Measurements from ENCODE around the gene ADGRD1.

Gene ADGRD1

DNA sequence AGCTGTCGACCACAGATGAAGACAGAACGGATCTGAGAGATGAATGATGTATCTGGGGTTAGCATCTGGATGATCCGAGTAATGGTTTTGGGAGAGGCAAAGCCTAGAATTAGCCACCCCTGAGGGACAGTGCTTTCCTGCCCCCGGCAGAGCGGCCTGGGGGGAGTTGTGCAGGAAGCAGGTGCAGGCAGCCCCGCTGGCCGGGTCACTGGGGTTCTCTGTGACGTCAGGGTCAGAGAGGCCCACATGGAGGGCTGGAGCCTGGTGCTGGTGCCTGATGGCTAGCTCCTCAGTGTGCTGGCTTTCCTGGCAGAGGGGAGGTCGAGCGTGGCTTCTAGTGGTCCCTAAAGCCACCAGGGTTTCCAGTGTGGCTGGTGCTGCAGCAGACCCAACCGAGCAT lies 70.3 kb downstream of the ADGRD1 start:
- H3K27me3 ChIP-seq (ENCODE audit: control insufficient read depth, insufficient read depth, low read length): no peaks in the 10 kb centered on the region
- no peaks in the 10 kb centered on the region for H3K36me3 ChIP-seq (ENCODE audit: control insufficient read depth, low read depth, low read length)
- H3K9ac ChIP-seq (ENCODE audit: low read length): no peak overlapping the region
- H3K4me3 ChIP-seq (ENCODE audit: low read length): no peak overlapping the region
- no peaks in the 10 kb centered on the region for H3K4me1 ChIP-seq (ENCODE audit: control insufficient read depth, low read depth, low read length)
- H3K27ac ChIP-seq (ENCODE audit: low read length): no peak overlapping the region
- H3K9me3 ChIP-seq (ENCODE audit: control insufficient read depth, low read depth, low read length): no peaks in the 10 kb centered on the region

DNA sequence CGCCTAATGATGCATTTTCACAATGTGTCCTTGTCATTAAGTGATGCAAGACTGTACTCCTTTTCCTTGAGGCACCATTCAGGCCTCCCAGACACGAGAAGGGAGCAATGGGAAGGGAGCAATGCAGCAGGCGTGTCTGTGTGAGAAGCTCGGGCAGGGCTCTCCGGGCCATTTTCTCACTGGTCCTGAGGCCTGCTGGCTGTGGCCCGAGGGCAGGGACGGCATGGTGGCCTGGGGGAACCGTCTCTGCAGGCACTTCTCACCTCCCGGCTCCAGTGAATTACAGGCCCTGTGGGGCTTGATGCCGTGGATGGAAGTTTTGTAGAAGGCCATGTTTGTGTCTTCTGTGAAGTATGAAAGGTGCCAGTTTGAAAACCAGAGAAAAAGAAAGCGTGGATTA lies 71.0 kb downstream of the ADGRD1 start:
- no peaks in the 10 kb centered on the region for H3K9me3 ChIP-seq (ENCODE audit: control insufficient read depth, low read depth, low read length)
- no peak overlapping the region for H3K9ac ChIP-seq (ENCODE audit: low read length)
- H3K27me3 ChIP-seq (ENCODE audit: control insufficient read depth, insufficient read depth, low read length): no peaks in the 10 kb centered on the region
- H3K4me3 ChIP-seq (ENCODE audit: low read length): no peak overlapping the region
- no peaks in the 10 kb centered on the region for H3K36me3 ChIP-seq (ENCODE audit: control insufficient read depth, low read depth, low read length)
- H3K4me1 ChIP-seq (ENCODE audit: control insufficient read depth, low read depth, low read length): no peaks in the 10 kb centered on the region
- no peak overlapping the region for H3K27ac ChIP-seq (ENCODE audit: low read length)

DNA sequence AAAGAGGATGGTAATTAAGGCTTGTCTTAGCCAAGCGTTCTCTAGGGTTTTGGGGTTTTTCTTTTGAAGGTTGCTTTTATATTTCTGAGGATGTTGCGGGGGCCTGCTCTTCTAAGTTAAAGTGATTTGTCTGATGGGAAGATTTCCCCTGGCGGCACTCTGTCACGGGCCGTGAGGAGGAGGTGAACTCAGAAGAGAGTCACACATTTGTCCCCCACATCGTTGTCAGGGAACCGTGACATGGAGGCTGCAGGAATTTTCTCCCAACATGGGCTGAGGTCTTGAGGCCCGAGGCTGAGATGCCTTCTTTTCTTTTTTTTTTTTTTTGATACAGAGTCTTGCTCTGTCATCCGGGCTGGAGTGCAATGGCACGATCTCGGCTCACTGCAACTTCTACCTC lies 71.5 kb downstream of the ADGRD1 start:
- Histone ChIP-seq H3K4me3 (ENCODE audit: low read length) (no peak overlapping the region), H3K4me1 (ENCODE audit: control insufficient read depth, low read depth, low read length) (no peaks in the 10 kb centered on the region), H3K9ac (ENCODE audit: low read length) (no peak overlapping the region), H3K27me3 (ENCODE audit: control insufficient read depth, insufficient read depth, low read length) (no peaks in the 10 kb centered on the region), H3K36me3 (ENCODE audit: control insufficient read depth, low read depth, low read length) (no peaks in the 10 kb centered on the region), H3K9me3 (ENCODE audit: control insufficient read depth, low read depth, low read length) (no peaks in the 10 kb centered on the region), H3K27ac (ENCODE audit: low read length) (no peak overlapping the region)

DNA sequence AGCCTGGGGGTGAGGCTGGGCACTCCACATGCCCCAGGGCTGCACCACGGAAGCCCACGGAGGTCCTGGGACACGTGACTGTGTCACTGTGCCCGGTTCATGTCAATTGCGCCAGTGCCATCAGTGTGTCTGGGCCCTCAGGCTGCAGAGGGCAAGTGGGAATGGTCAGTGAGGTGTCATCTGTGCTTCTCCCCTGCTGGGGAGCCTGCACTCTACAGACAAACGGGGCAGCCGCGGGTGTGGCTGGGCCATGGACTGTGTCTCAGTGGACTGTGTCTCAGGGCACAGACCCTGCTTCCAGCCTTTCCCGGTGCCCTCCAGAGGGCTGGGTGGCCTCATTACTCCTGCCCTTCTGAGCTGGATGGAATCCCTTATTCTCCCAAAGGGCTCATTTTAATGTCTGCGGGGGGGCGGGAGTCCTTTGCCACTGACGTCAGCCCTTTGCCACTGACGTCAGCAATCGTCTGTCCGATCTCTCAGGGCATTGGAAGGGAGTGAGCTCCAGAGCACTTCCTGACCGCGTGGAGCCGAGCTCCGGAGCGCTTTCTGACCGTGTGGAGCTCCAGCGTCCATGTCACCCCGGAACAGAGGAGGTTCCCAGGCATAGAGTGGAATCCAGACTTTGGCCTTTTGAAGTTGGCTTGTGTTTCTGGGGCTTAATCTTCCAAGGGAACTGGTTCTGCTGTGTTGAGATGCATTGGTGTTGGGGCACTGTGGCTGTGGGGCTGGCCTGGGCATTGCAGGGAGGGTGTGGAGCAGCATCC lies 72.4 kb downstream of the ADGRD1 start:
- H3K9me3 ChIP-seq (ENCODE audit: control insufficient read depth, low read depth, low read length): no peaks in the 10 kb centered on the region
- no peak overlapping the region for H3K4me3 ChIP-seq (ENCODE audit: low read length)
- H3K27me3 ChIP-seq (ENCODE audit: control insufficient read depth, insufficient read depth, low read length): no peaks in the 10 kb centered on the region
- H3K9ac ChIP-seq (ENCODE audit: low read length): no peak overlapping the region
- no peaks in the 10 kb centered on the region for H3K4me1 ChIP-seq (ENCODE audit: control insufficient read depth, low read depth, low read length)
- no peak overlapping the region for H3K27ac ChIP-seq (ENCODE audit: low read length)
- no peaks in the 10 kb centered on the region for H3K36me3 ChIP-seq (ENCODE audit: control insufficient read depth, low read depth, low read length)

DNA sequence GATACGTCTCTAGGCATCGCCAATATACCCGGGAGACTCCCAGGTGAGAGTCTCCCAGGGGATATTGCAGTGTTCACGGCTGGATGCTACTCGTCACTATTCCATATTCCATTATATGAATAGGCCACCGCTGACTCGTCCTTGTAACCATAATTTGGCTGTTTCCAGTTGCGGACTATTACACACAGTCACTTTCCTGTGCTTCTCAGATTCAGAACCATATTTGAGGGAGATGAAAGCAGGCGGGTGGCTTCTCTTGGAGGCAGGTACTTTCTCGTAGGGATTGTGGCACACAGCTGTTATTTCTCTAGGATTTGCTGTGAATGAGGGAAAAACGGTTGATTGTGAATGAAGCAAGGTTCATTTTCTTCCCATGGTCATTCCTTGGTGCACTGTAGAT lies 73.0 kb downstream of the ADGRD1 start:
- Histone ChIP-seq H3K4me3 (ENCODE audit: low read length) (no peak overlapping the region), H3K36me3 (ENCODE audit: control insufficient read depth, low read depth, low read length) (no peaks in the 10 kb centered on the region), H3K4me1 (ENCODE audit: control insufficient read depth, low read depth, low read length) (no peaks in the 10 kb centered on the region), H3K9me3 (ENCODE audit: control insufficient read depth, low read depth, low read length) (no peaks in the 10 kb centered on the region), H3K27me3 (ENCODE audit: control insufficient read depth, insufficient read depth, low read length) (no peaks in the 10 kb centered on the region), H3K27ac (ENCODE audit: low read length) (no peak overlapping the region), H3K9ac (ENCODE audit: low read length) (no peak overlapping the region)

DNA sequence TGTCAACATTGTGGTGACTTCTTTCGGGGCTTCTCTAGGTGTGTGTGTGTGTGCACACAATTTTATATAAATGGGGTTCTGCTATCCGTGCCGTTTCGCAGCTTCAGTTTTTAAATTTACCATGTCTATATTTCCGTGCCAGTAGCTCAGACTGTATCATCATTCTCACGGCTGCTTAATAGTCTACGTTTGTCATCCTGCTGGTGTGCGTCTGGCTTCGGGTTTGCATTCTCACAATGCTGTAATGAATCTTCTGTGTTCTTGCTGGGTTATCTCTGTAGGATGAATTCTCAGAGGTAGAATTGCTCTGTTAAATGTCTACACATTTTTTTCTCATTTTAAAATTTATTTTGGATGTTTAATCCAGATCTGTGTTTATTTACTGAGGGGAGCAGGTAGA lies 73.6 kb downstream of the ADGRD1 start:
- Histone ChIP-seq H3K4me1 (ENCODE audit: control insufficient read depth, low read depth, low read length) (no peaks in the 10 kb centered on the region), H3K36me3 (ENCODE audit: control insufficient read depth, low read depth, low read length) (no peaks in the 10 kb centered on the region), H3K4me3 (ENCODE audit: low read length) (no peak overlapping the region), H3K9me3 (ENCODE audit: control insufficient read depth, low read depth, low read length) (no peaks in the 10 kb centered on the region), H3K27me3 (ENCODE audit: control insufficient read depth, insufficient read depth, low read length) (no peaks in the 10 kb centered on the region), H3K27ac (ENCODE audit: low read length) (no peak overlapping the region), H3K9ac (ENCODE audit: low read length) (no peak overlapping the region)

DNA sequence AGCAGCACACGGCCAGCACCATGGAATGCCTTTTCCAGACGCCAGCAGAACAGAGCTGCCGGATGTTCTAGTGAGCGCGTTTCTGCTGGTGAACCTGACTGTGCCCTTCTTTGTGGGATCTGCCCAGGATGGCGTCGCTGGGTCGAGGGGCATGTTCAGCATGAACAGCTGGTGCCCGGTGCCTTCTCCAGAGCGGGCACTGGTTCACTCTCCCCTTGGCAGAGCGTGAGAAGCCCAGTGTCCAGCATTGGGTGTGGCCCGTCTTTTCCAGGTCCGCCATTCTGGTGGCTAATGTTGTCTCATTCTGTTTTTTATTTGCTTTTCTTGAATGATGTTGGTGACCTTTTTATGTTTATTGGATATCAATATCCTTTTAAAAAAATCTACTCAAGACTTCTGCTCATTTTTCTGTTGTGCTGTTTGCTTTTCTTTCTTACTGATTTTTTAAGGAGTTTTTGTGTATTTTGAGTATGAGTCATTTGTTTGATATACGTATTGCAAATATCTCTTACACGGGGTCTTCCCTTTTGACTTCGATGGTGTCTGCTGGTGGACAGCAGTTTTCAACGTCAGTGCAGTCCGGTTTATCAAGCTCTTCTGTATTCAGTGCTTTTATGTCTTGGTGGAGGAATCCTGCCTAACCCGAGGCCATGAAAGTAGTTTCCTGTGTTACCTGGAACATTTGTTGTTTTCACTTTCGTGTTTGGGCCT lies 74.3 kb downstream of the ADGRD1 start:
- no peaks in the 10 kb centered on the region for H3K9me3 ChIP-seq (ENCODE audit: control insufficient read depth, low read depth, low read length)
- no peak overlapping the region for H3K4me3 ChIP-seq (ENCODE audit: low read length)
- no peaks in the 10 kb centered on the region for H3K4me1 ChIP-seq (ENCODE audit: control insufficient read depth, low read depth, low read length)
- H3K27me3 ChIP-seq (ENCODE audit: control insufficient read depth, insufficient read depth, low read length): no peaks in the 10 kb centered on the region
- no peak overlapping the region for H3K9ac ChIP-seq (ENCODE audit: low read length)
- no peak overlapping the region for H3K27ac ChIP-seq (ENCODE audit: low read length)
- no peaks in the 10 kb centered on the region for H3K36me3 ChIP-seq (ENCODE audit: control insufficient read depth, low read depth, low read length)

GRCh38 chr12:131028587-131029338 lies 75.1 kb downstream of the ADGRD1 start:
- H3K27ac ChIP-seq (ENCODE audit: low read length): no peak overlapping the region
- H3K27me3 ChIP-seq (ENCODE audit: control insufficient read depth, insufficient read depth, low read length): no peaks in the 10 kb centered on the region
- H3K36me3 ChIP-seq (ENCODE audit: control insufficient read depth, low read depth, low read length): no peaks in the 10 kb centered on the region
- no peaks in the 10 kb centered on the region for H3K4me1 ChIP-seq (ENCODE audit: control insufficient read depth, low read depth, low read length)
- no peaks in the 10 kb centered on the region for H3K9me3 ChIP-seq (ENCODE audit: control insufficient read depth, low read depth, low read length)
- H3K4me3 ChIP-seq (ENCODE audit: low read length): no peak overlapping the region
- H3K9ac ChIP-seq (ENCODE audit: low read length): no peak overlapping the region

DNA sequence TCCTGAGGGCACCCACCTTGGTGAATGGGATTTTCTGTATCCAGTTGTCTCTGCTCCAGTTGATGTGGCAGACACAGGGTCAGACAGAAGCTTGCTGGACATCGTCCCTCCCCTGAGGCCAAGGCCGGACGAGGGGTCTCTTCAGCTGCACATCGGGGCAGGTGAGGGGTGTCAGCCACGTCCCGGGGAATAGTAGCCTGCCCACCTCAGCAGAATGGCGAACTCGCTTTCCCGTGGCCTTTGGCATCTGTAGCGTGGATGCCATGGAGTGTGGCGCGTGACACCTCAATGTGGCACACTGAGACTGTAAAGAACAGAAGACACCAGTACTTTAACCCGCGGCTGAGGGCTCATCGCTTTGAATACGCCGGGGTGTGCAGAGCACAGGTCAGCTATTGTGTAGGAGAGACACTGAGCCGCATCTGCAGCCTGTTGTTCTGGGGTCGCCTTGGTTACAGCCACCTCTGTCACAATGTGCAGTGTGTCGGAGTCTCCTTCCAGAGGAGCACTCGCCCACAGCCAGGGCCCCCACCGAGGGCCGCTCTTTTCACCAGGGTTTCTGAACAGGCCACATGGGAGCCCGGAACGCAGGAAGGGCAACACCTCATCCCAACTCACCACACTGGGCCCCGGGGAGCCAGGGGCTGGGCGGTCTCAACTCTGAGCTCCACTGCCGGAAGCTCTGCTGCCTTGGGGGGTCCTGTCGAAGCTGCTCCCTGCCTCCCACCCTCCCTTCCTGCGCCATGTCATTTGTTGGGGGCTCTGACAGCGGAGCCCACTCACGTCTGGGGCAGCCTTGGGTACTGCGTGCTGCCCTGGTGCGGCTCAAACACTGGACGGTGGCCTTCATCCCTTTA lies 77.0 kb downstream of the ADGRD1 start:
- Histone ChIP-seq H3K9ac (ENCODE audit: low read length) (no peak overlapping the region), H3K4me3 (ENCODE audit: low read length) (no peak overlapping the region), H3K36me3 (ENCODE audit: control insufficient read depth, low read depth, low read length) (no peaks in the 10 kb centered on the region), H3K9me3 (ENCODE audit: control insufficient read depth, low read depth, low read length) (no peaks in the 10 kb centered on the region), H3K4me1 (ENCODE audit: control insufficient read depth, low read depth, low read length) (no peaks in the 10 kb centered on the region), H3K27ac (ENCODE audit: low read length) (no peak overlapping the region), H3K27me3 (ENCODE audit: control insufficient read depth, insufficient read depth, low read length) (no peaks in the 10 kb centered on the region)

GRCh38 chr12:131032082-131032750 lies 78.5 kb downstream of the ADGRD1 start:
- no peaks in the 10 kb centered on the region for H3K9me3 ChIP-seq (ENCODE audit: control insufficient read depth, low read depth, low read length)
- no peaks in the 10 kb centered on the region for H3K4me1 ChIP-seq (ENCODE audit: control insufficient read depth, low read depth, low read length)
- no peak overlapping the region for H3K27ac ChIP-seq (ENCODE audit: low read length)
- H3K4me3 ChIP-seq (ENCODE audit: low read length): no peak overlapping the region
- no peaks in the 10 kb centered on the region for H3K27me3 ChIP-seq (ENCODE audit: control insufficient read depth, insufficient read depth, low read length)
- no peaks in the 10 kb centered on the region for H3K36me3 ChIP-seq (ENCODE audit: control insufficient read depth, low read depth, low read length)
- no peak overlapping the region for H3K9ac ChIP-seq (ENCODE audit: low read length)

DNA sequence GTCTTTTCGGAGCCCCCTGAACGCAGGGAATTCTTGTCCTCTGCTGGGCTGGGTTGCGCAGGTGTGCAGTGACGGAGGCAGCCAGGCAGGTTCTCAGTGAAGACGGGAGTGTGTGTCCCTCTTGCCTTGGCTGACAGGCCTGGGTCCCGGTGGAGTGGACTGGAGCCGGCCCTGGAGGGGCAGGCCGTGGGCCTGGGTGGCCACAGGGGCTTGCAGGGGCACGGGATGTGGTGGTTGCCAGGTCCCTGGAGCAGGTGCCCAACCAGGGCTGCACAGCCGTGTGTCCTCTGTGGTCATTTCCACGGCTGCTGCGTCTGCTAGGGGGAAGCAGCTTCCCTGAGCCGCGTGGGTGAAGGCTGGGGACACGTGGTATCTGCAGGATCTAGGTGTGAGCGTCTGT lies 79.8 kb downstream of the ADGRD1 start:
- Histone ChIP-seq H3K36me3 (ENCODE audit: control insufficient read depth, low read depth, low read length) (no peaks in the 10 kb centered on the region), H3K4me1 (ENCODE audit: control insufficient read depth, low read depth, low read length) (no peaks in the 10 kb centered on the region), H3K9ac (ENCODE audit: low read length) (no peak overlapping the region), H3K4me3 (ENCODE audit: low read length) (no peak overlapping the region), H3K9me3 (ENCODE audit: control insufficient read depth, low read depth, low read length) (no peaks in the 10 kb centered on the region), H3K27ac (ENCODE audit: low read length) (no peak overlapping the region), H3K27me3 (ENCODE audit: control insufficient read depth, insufficient read depth, low read length) (no peaks in the 10 kb centered on the region)
